C4-2B (cell line): ENCODE measurements around the gene VPS8.

ENCODE experiments used
- ZFX ChIP-seq: fragments of 450-650 bp; IDR thresholded peaks from 2 replicates; pipeline ENCODE4 v1.6.1; 2017
- TF ChIP-seq, protein P1 (sequence below): fragments of 450-650 bp; conservative IDR thresholded peaks from 2 replicates; pipeline ENCODE4 v1.5.1; 2017; ENCODE audit warnings: mild to moderate bottlenecking

DNA sequence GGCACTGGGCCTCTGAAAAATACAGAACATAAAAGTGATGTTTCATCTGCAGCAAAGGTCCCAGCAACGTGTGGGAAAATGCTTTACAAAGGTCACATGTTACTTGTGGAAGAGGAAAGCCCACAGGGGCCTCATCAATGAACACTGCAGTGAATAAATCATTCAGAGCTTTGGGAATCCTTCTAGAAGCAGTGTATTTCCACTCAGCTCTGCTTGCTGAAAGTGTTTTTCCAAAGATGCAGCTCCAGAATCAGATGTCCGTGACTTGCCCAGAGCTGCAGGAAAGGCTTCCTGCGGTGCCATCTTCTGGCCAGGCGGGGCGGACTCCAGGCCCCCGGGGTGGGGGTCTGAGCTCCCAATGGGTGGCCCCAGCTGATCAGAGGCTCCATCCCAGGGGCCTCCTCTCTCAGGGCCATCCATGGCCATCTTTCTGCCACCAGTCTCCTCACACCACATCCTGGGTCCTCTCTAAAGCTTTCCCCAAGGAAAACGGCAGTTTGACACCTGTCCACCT, 259.4 kb downstream of the VPS8 start:
- TF ChIP-seq, protein P1, sequence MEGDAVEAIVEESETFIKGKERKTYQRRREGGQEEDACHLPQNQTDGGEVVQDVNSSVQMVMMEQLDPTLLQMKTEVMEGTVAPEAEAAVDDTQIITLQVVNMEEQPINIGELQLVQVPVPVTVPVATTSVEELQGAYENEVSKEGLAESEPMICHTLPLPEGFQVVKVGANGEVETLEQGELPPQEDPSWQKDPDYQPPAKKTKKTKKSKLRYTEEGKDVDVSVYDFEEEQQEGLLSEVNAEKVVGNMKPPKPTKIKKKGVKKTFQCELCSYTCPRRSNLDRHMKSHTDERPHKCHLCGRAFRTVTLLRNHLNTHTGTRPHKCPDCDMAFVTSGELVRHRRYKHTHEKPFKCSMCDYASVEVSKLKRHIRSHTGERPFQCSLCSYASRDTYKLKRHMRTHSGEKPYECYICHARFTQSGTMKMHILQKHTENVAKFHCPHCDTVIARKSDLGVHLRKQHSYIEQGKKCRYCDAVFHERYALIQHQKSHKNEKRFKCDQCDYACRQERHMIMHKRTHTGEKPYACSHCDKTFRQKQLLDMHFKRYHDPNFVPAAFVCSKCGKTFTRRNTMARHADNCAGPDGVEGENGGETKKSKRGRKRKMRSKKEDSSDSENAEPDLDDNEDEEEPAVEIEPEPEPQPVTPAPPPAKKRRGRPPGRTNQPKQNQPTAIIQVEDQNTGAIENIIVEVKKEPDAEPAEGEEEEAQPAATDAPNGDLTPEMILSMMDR: no peak
- TF ChIP-seq ZFX: no peak
